Ishikawa (cell line): ENCODE data around the gene ACOX2.

Experiments used
- CEBPB ChIP-seq: IDR thresholded peaks from 2 replicates; pipeline ENCODE4 v1.6.1; 2012
- CREB1 ChIP-seq: IDR thresholded peaks from 2 replicates; pipeline ENCODE4 v1.6.1; 2012; ENCODE audit warnings: low read depth
- EP300 ChIP-seq: IDR thresholded peaks from 2 replicates; pipeline ENCODE4 v1.6.1; 2012; ENCODE audit warnings: borderline replicate concordance
- NFIC ChIP-seq: IDR thresholded peaks from 2 replicates; pipeline ENCODE4 v1.6.1; 2012
- RAD21 ChIP-seq: IDR thresholded peaks from 2 replicates; pipeline ENCODE4 v1.6.1; 2012; ENCODE audit warnings: low read depth
- TAF1 ChIP-seq: IDR thresholded peaks from 2 replicates; pipeline ENCODE4 v1.6.1; 2012; ENCODE audit warnings: low read depth, mild to moderate bottlenecking
- TF ChIP-seq, protein P1 (sequence below): IDR thresholded peaks from 2 replicates; pipeline ENCODE4 v1.6.1; 2012

DNA sequence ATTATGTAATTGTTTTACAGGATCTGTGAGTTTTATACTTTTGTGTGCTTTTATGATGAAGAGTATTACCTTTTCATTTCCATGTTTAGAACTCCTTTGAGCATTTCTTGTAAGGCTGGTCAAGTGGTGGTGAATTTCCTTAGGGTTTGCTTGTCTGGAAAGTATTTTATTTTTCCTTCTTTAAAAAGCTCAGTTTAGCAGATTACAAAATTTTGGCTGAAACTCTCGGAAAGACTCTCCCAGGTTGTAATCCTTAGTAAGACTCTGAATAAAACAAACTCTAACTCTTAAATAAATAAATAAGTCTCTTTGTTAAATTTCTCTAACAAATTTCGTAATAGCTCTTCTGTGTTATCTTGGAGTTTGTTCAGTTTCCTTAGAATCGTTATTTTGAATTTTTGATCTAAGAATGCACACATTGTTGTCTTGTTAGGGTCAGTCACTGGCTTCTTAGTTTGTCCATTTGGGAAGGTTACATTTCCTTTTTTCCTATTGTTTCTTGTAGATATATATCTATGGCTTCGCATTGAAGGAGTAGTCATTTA is 14.7 kb upstream of the ACOX2 start:
- TF ChIP-seq EP300, result no peak
- no peak for TF ChIP-seq CEBPB
- no peak for TF ChIP-seq NFIC
- TF ChIP-seq TAF1, result no peak
- TF ChIP-seq, protein P1, sequence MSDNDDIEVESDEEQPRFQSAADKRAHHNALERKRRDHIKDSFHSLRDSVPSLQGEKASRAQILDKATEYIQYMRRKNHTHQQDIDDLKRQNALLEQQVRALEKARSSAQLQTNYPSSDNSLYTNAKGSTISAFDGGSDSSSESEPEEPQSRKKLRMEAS, result no peak
- no peak for TF ChIP-seq RAD21
- no peak for TF ChIP-seq CREB1
